ENCODE data around the gene RTP5. TPM values are rescaled to one million over a fixed set of nuclear protein-coding genes. Genes with fewer than 3 reads are reported as not detected.

The RTP5 gene
- total and polyA plus RNA-seq, 2 of the 8 experiments (the other 6 are each of a cell fraction or from before 2014, with no cell fraction given): not detected

DNA sequence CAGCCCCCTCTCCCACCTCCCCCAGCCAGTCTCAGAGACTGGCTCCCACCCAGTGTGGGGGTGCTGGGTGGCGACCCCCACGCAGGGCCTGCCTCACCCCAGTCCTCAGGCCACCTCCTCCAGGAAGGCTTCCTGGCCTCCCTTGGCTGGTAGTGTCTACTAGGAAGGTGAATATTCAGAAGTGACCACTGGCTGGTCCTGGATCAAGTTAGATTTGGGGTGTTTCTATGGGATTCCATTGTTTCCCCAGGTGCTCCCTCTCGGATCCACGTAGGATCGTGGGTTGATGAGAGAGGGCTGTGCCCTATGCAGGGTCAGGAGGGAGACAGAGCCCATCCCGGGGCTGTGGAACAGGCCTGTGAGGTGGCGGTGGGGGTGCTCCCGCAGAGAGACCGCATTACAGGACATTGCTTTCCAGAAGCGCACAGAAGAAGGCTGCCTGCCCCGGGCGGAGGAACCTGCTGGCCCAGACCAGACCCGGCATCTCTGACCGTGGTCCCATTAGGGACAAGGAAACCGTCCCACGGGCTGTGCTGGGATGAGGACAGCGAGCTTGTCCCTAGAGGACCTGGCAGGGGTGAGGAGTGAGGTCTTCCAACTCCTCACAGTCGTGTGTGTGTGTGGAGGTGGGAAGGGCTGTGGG lies 14.2 kb upstream of the RTP5 start (continued):
- TF ChIP-seq GTF2F1 (IDR thresholded peaks at IDR 0.05; ENCODE audit: borderline replicate concordance, low read depth, low read length) (no peak), EZH2 (IDR thresholded peaks at IDR 0.05; ENCODE audit: low read depth, low read length, severe bottlenecking) (no peak), KDM1A (IDR thresholded peaks at IDR 0.05; ENCODE audit: borderline replicate concordance, low read length) (no peak), EGR1 (IDR thresholded peaks at IDR 0.05; ENCODE audit: borderline replicate concordance, low read depth, low read length) (no peak)
